HepG2 (cell line): ENCODE data around the gene HDDC3. TPM values are rescaled to one million over a fixed set of nuclear protein-coding genes. Genes with fewer than 3 reads are reported as not detected.

Experiments used
- CREM ChIP-seq, 2 experiments: sonication (generic) in 1 of 2; formaldehyde crosslinking in 1 of 2; IDR thresholded peaks; 2 replicates each; pipeline versions ENCODE4 v1.4.0 to v1.6.1; 2016 to 2020; ENCODE audit warnings: antibody characterized with exemption in 1 of 2, mild to moderate bottlenecking in 1 of 2, missing genetic modification reagents in 1 of 2
- DDIT3 ChIP-seq: sonication (generic); formaldehyde crosslinking; IDR thresholded peaks from 2 replicates; pipeline ENCODE4 v1.4.0; 2020; ENCODE audit warnings: mild to moderate bottlenecking, missing genetic modification reagents
- DNMT3B ChIP-seq: conservative IDR thresholded peaks from 2 replicates; pipeline ENCODE4 v1.6.1; 2016; ENCODE audit warnings: missing biosample characterization, control low read depth
- FOXO1 ChIP-seq: sonication (generic); formaldehyde crosslinking; IDR thresholded peaks from 2 replicates; pipeline ENCODE4 v1.4.0; 2020; ENCODE audit warnings: missing genetic modification reagents
- GTF3A ChIP-seq: sonication (generic); formaldehyde crosslinking; conservative IDR thresholded peaks from 2 replicates; pipeline ENCODE4 v1.4.0; 2020; ENCODE audit warnings: mild to moderate bottlenecking, missing genetic modification reagents
- HOXA9 ChIP-seq: sonication (generic); formaldehyde crosslinking; IDR thresholded peaks from 2 replicates; pipeline ENCODE4 v1.8.1; 2022; ENCODE audit warnings: missing genetic modification reagents, mild to moderate bottlenecking, moderate library complexity, borderline replicate concordance
- IRX3 ChIP-seq: sonication (generic); formaldehyde crosslinking; IDR thresholded peaks from 2 replicates; pipeline ENCODE4 v1.8.1; 2023; ENCODE audit warnings: mild to moderate bottlenecking, low read depth, missing genetic modification reagents, borderline replicate concordance
- JDP2 ChIP-seq: sonication (generic); formaldehyde crosslinking; IDR thresholded peaks from 2 replicates; pipeline ENCODE4 v1.8.1; 2022; ENCODE audit warnings: missing genetic modification reagents, borderline replicate concordance
- KLF11 ChIP-seq: IDR thresholded peaks from 2 replicates; pipeline ENCODE4 v1.6.1; 2016; ENCODE audit warnings: missing compliant biosample characterization
- KLF6 ChIP-seq: IDR thresholded peaks from 2 replicates; pipeline ENCODE4 v1.8.0; 2016; ENCODE audit warnings: missing biosample characterization, missing genetic modification reagents
- MAFG ChIP-seq: sonication (generic); formaldehyde crosslinking; IDR thresholded peaks from 2 replicates; pipeline ENCODE4 v1.5.1; 2020; ENCODE audit warnings: mild to moderate bottlenecking, missing genetic modification reagents
- NFRKB ChIP-seq: fragments of 450-650 bp; IDR thresholded peaks from 2 replicates; pipeline ENCODE4 v1.6.1; 2017
- POLR2G ChIP-seq: fragments of 200-400 bp; formaldehyde crosslinking; IDR thresholded peaks from 2 replicates; pipeline ENCODE4 v1.6.1; 2018; ENCODE audit warnings: mild to moderate bottlenecking, low read depth, low read length, moderate library complexity
- RORA ChIP-seq: sonication (generic); formaldehyde crosslinking; IDR thresholded peaks from 2 replicates; pipeline ENCODE4 v1.5.0; 2020; ENCODE audit warnings: mild to moderate bottlenecking, missing genetic modification reagents, moderate library complexity
- SMARCC2 ChIP-seq: fragments of 450-650 bp; IDR thresholded peaks from 2 replicates; pipeline ENCODE4 v1.6.1; 2017; ENCODE audit warnings: antibody characterized with exemption, mild to moderate bottlenecking
- XRCC5 ChIP-seq: fragments of 200-400 bp; formaldehyde crosslinking; optimal IDR thresholded peaks from 2 replicates; pipeline ENCODE3; 2017; ENCODE audit warnings: mild to moderate bottlenecking, low read length
- ZFP36L1 ChIP-seq: sonication (generic); formaldehyde crosslinking; IDR thresholded peaks from 2 replicates; pipeline ENCODE4 v1.8.0; 2022; ENCODE audit warnings: mild to moderate bottlenecking, missing genetic modification reagents, moderate library complexity
- ZFP90 ChIP-seq: sonication (generic); formaldehyde crosslinking; IDR thresholded peaks from 2 replicates; pipeline ENCODE4 v1.8.0; 2022; ENCODE audit warnings: missing genetic modification reagents, mild to moderate bottlenecking, inconsistent platforms, borderline replicate concordance
- ZHX2 ChIP-seq, 2 experiments: sonication (generic) in 1 of 2; formaldehyde crosslinking in 1 of 2; IDR thresholded peaks; 2 replicates each; pipeline versions ENCODE4 v1.6.1 to v1.9.0; 2014 to 2022; ENCODE audit warnings: antibody characterized with exemption in 1 of 2, borderline replicate concordance in 1 of 2, inconsistent platforms in 1 of 2, low read depth in 1 of 2, missing genetic modification reagents in 1 of 2
- ZMAT3 ChIP-seq: sonication (generic); formaldehyde crosslinking; conservative IDR thresholded peaks from 2 replicates; pipeline ENCODE4 v1.7.0; 2021; ENCODE audit warnings: missing genetic modification reagents
- ZNF20 ChIP-seq: sonication (generic); formaldehyde crosslinking; IDR thresholded peaks from 2 replicates; pipeline ENCODE4 v1.4.0; 2020; ENCODE audit warnings: mild to moderate bottlenecking, moderate library complexity, missing genetic modification reagents
- ZNF205 ChIP-seq: IDR thresholded peaks from 2 replicates; pipeline ENCODE4 v1.6.1; 2018; ENCODE audit warnings: missing biosample characterization, missing genetic modification reagents
- ZNF224 ChIP-seq: sonication (generic); formaldehyde crosslinking; IDR thresholded peaks from 2 replicates; pipeline ENCODE4 v1.5.0; 2020; ENCODE audit warnings: mild to moderate bottlenecking, missing genetic modification reagents
- ZNF34 ChIP-seq: sonication (generic); formaldehyde crosslinking; IDR thresholded peaks from 2 replicates; pipeline ENCODE4 v1.4.0; 2020; ENCODE audit warnings: mild to moderate bottlenecking, missing genetic modification reagents, borderline replicate concordance
- ZNF432 ChIP-seq: sonication (generic); formaldehyde crosslinking; IDR thresholded peaks from 2 replicates; pipeline ENCODE4 v1.5.0; 2020; ENCODE audit warnings: missing genetic modification reagents, mild to moderate bottlenecking, borderline replicate concordance
- polyA plus RNA-seq, 8 experiments: library from polyadenylated mRNA; depleted of rRNA in 3 of 8; stranded (reverse) in 7 of 8; unstranded in 1 of 8; fragments of >200 nt; fragmentation: Illumina TruSeq in 4 of 8; extraction: Trizol in 4 of 8; gene quantifications; 2 replicates each; pipeline versions ENCODE4 v1.2.1 to v1.2.3, GENCODE V29; 2011 to 2016; ENCODE audit warnings: low read depth in 4 of 8, missing spikeins in 1 of 8, mixed read lengths in 1 of 8; ENCODE audit not compliant: insufficient read depth in 1 of 8
- total RNA-seq, 5 experiments: library from RNA; depleted of rRNA; stranded (reverse); fragments of >200 nt; fragmentation: Illumina TruSeq; extraction: Trizol; gene quantifications; 2 replicates each; pipeline ENCODE4 v1.2.3, GENCODE V29; 2016; ENCODE audit warnings: low read depth in 1 of 5

The HDDC3 gene
- total and polyA plus RNA-seq, 2 of the 13 experiments (the other 11 are each of a cell fraction or from before 2014, with no cell fraction given) = 18.7 to 28.3 TPM

GRCh38 chr15:90954712-90955623 lies 22.6 kb upstream of the HDDC3 start, which contains the start of gene RCCD1 (continued):
- TF ChIP-seq GTF3A (CRISPR knock-in tag) (no peak), RORA (no peak), DNMT3B (0 out of 2 replicates have a peak, but pooled peaks have one; percentile 24), FOXO1 (CRISPR knock-in tag) (no peak), ZNF34 (no peak), NFRKB (no peak), KLF11 (CRISPR knock-in tag) (no peak), POLR2G (peak; percentile 88), ZMAT3 (peak; percentile 81; the same call in 1 of the 2 replicates), SMARCC2 (no peak), ZNF432 (CRISPR knock-in tag) (no peak), ZNF20 (CRISPR knock-in tag) (no peak), MAFG (no peak), ZFP90 (CRISPR knock-in tag) (peak; percentile 87; the same call in 1 of the 2 replicates), ZHX2 (IDR thresholded peaks at IDR 0.05; ENCODE audit: low read depth) (no peak), ZHX2 (CRISPR knock-in tag; IDR thresholded peaks at IDR 0.05; ENCODE audit: borderline replicate concordance) (peak; percentile 64; the same call in 1 of the 2 replicates), ZFP36L1 (peak; percentile 93), JDP2 (no peak), CREM (IDR thresholded peaks at IDR 0.05) (no peak), CREM (CRISPR knock-in tag; IDR thresholded peaks at IDR 0.05) (no peak), HOXA9 (CRISPR knock-in tag) (no peak), ZNF205 (CRISPR knock-in tag) (no peak), ZNF224 (CRISPR knock-in tag) (0 out of 2 replicates have a peak, but pooled peaks have one; percentile 62), IRX3 (no peak; the same call in 1 of the 2 replicates), KLF6 (CRISPR knock-in tag) (peak; percentile 60), DDIT3 (CRISPR knock-in tag) (no peak), XRCC5 (peak; percentile 38)
